Melanocyte of skin (primary cell): ENCODE results near the gene BCKDK. TPM values are rescaled to one million over a fixed set of nuclear protein-coding genes. Genes with fewer than 3 reads are reported as not detected.

ENCODE experiments used
- total RNA-seq, 2 donors: library from RNA; depleted of rRNA; stranded (reverse); fragments of >200 nt; gene quantifications; 2 replicates each; pipeline ENCODE4 v1.2.3, GENCODE V29; 2012

Gene BCKDK
- 10 to 100 TPM; 42.6 to 43.7 TPM for total RNA-seq

GRCh38 chr16:31108035-31108793, at the start of gene BCKDK:
Gene BCKDK (plus strand): TSS chr16:31108386. CDS start chr16:31109224, 838 bp downstream.

GRCh38 chr16:31073970-31074813, 34.0 kb upstream of the BCKDK start, which contains the start of the genes ZNF646 and ZNF668:
Gene ZNF646 (plus strand): TSS chr16:31074422. CDS start chr16:31076325, 1,903 bp downstream.
Gene ZNF668 (minus strand): TSS chr16:31074240. CDS start chr16:31064459, 9,781 bp downstream.

GRCh38 chr16:31088459-31089183, 19.6 kb upstream of the BCKDK start, which contains the start of gene PRSS53:
Gene PRSS53 (minus strand): TSS chr16:31088943. CDS start chr16:31088809, 134 bp downstream.

GRCh38 chr16:31094424-31095120, 13.6 kb upstream of the BCKDK start, which contains the start of gene VKORC1:
Gene VKORC1 (minus strand): TSS chr16:31094797. CDS start chr16:31094729, 68 bp downstream.

GRCh38 chr16:31117384-31118222, 9.4 kb downstream of the BCKDK start, which contains the start of gene KAT8:
Gene KAT8 (plus strand): TSS chr16:31117664. CDS start chr16:31117682, 18 bp downstream.

GRCh38 chr16:31135535-31136286, 27.5 kb downstream of the BCKDK start, which contains the start of gene PRSS8:
Gene PRSS8 (minus strand): TSS chr16:31135727. CDS start chr16:31135498, 229 bp downstream.

GRCh38 chr16:31149894-31150890, 42.0 kb downstream of the BCKDK start, which contains the start of gene PRSS36:
Gene PRSS36 (minus strand): TSS chr16:31150066. CDS start chr16:31150035, 31 bp downstream.

Other genes with a start within 250 kb of the BCKDK start
- 10 to 100 TPM; 12.7 to 25.3 TPM for gene BCL7C, start 214.3 kb upstream of the BCKDK start, total RNA-seq
- under 1 TPM; 0.34 to 0.67 TPM for gene CTF1, start 211.8 kb upstream of the BCKDK start, total RNA-seq
- gene FBXL19, start 184.8 kb upstream of the BCKDK start, total RNA-seq, result 10 to 100 TPM; 13.4 to 15.0 TPM
- gene ORAI3, start 159.3 kb upstream of the BCKDK start, total RNA-seq, result 10 to 100 TPM; 29.3 to 35.4 TPM
- gene SETD1A, start 150.6 kb upstream of the BCKDK start, total RNA-seq, result 1 to 10 TPM; 3.8 to 9.7 TPM
- gene HSD3B7, start 123.2 kb upstream of the BCKDK start, total RNA-seq, result 10 to 100 TPM; 13.0 to 20.3 TPM
- 1 to 10 TPM in 1 of 2 donors, under 1 TPM in 1; 0.67 to 3.1 TPM for gene STX1B, start 97.7 kb upstream of the BCKDK start, total RNA-seq
- 10 to 100 TPM; 13.0 to 17.2 TPM for gene STX4, start 74.8 kb upstream of the BCKDK start, total RNA-seq
- gene ZNF668, start 34.1 kb upstream of the BCKDK start, total RNA-seq, result 10 to 100 TPM in 1 of 2 donors, 1 to 10 TPM in 1; 8.6 to 14.0 TPM
- gene ZNF646, start 34.0 kb upstream of the BCKDK start, total RNA-seq, result 10 to 100 TPM; 14.1 to 17.6 TPM
- 1 to 10 TPM in 1 of 2 donors, under 1 TPM in 1; 0.67 to 1.0 TPM for gene PRSS53, start 19.4 kb upstream of the BCKDK start, total RNA-seq
- gene VKORC1, start 13.6 kb upstream of the BCKDK start, total RNA-seq, result 10 to 100 TPM; 78.9 to 87.1 TPM
- gene KAT8, start 9.3 kb downstream of the BCKDK start, total RNA-seq, result 10 to 100 TPM; 25.8 to 31.6 TPM
- gene PRSS8, start 27.3 kb downstream of the BCKDK start, total RNA-seq, result under 1 TPM in 1 of 2 donors, not detected in 1; under 0.01 TPM
- under 1 TPM; 0.33 to 0.69 TPM for gene PRSS36, start 41.7 kb downstream of the BCKDK start, total RNA-seq
- gene FUS, start 71.8 kb downstream of the BCKDK start, total RNA-seq, result 10 to 100 TPM; 45.4 to 51.0 TPM
- 100 to 1,000 TPM; 195 to 298 TPM for gene PYCARD, start 94.4 kb downstream of the BCKDK start, total RNA-seq
- gene TRIM72, start 105.7 kb downstream of the BCKDK start, total RNA-seq, result under 1 TPM; under 0.01 TPM
- not detected for gene PYDC1, start 108.7 kb downstream of the BCKDK start, total RNA-seq
- gene ITGAM, start 151.6 kb downstream of the BCKDK start, total RNA-seq, result 1 to 10 TPM in 1 of 2 donors, under 1 TPM in 1; under 0.01 to 1.0 TPM
- gene ITGAX, start 246.8 kb downstream of the BCKDK start, total RNA-seq, result 1 to 10 TPM in 1 of 2 donors, under 1 TPM in 1; 1.00 to 4.1 TPM